Osteocyte (in vitro differentiated cells): ENCODE measurements around the gene AAGAB. TPM values are rescaled to one million over a fixed set of nuclear protein-coding genes. Genes with fewer than 3 reads are reported as not detected.
A peak's percentile ranks its signal among the peaks of the same experiment; 100 is the strongest.
"Not testable (repeated sequence)": the region's sequence is repeated elsewhere in the genome, so short reads cannot be mapped to it uniquely, and the experiment has no call there.

Experiments
- DNase-seq: peaks from one replicate; pipeline ENCODE4 v3.0.0; 2021; ENCODE audit warnings: mixed read lengths; ENCODE audit not compliant: unreplicated experiment; ENCODE audit errors: extremely low spot score
- H3K27ac Mint-ChIP-seq: one replicate; pipeline ENCODE4 v1.8.0; 2021; ENCODE audit warnings: mild to moderate bottlenecking, mixed read lengths; ENCODE audit not compliant: unreplicated experiment
- H3K27me3 Mint-ChIP-seq: one replicate; pipeline ENCODE4 v1.8.0; 2021; ENCODE audit warnings: mixed read lengths; ENCODE audit not compliant: unreplicated experiment
- H3K36me3 Mint-ChIP-seq: one replicate; pipeline ENCODE4 v1.8.0; 2021; ENCODE audit warnings: mixed read lengths; ENCODE audit not compliant: unreplicated experiment
- H3K4me1 Mint-ChIP-seq: one replicate; pipeline ENCODE4 v1.8.0; 2021; ENCODE audit warnings: mixed read lengths; ENCODE audit not compliant: unreplicated experiment
- H3K4me3 Mint-ChIP-seq: one replicate; pipeline ENCODE4 v1.8.0; 2021; ENCODE audit warnings: mild to moderate bottlenecking, moderate library complexity, mixed read lengths; ENCODE audit not compliant: unreplicated experiment
- H3K9me3 Mint-ChIP-seq: one replicate; pipeline ENCODE4 v1.8.0; 2021; ENCODE audit warnings: mixed read lengths; ENCODE audit not compliant: unreplicated experiment
- CTCF ChIP-seq: fragments of 200-600 bp; sonication (generic); IDR thresholded peaks from 2 replicates; pipeline ENCODE4 v1.5.0; 2021; ENCODE audit warnings: antibody characterized with exemption, mild to moderate bottlenecking, moderate library complexity
- total RNA-seq: library from RNA; stranded (reverse); gene quantifications from 2 replicates; pipeline ENCODE4 v1.2.1, GENCODE V29; 2021

The AAGAB gene
- total RNA-seq, 1 donor from 2014 or later, result 32.8 TPM

DNA sequence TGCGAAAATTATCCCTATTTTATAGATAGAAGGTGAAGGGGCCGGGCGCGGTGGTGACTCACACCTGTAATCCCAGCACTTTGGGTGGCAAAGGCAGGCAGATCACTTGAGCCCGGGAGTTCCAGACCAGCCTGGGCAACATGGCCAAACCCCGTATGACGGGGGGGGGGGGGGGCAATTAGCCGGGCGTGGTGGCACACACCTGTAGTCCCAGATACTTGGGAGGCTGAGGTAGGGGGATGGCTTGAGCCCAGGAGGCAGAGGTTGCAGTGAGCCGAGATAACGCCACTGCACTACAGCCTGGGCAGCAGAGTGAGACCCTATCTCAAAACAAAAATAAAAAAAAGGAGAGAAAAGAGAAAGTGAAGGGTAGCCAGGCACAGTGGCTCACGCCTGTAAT is 1.4 kb downstream of the AAGAB start:
- H3K4me1 Mint-ChIP-seq, result peaks cover 35% of the 10 kb centered on the region
- no peaks in the 10 kb centered on the region for H3K36me3 Mint-ChIP-seq
- DNase-seq, result no peak
- TF ChIP-seq CTCF, result no peak
- H3K27ac Mint-ChIP-seq, result no peak overlapping the region
- peak overlapping the region; percentile 96 for H3K4me3 Mint-ChIP-seq
- H3K9me3 Mint-ChIP-seq, result no peaks in the 10 kb centered on the region
- no peaks in the 10 kb centered on the region for H3K27me3 Mint-ChIP-seq

- Mint-ChIP-seq H3K36me3 (peaks cover 3% of the 10 kb centered on the region), H3K27me3 (no peaks in the 10 kb centered on the region), H3K4me1 (peaks cover 43% of the 10 kb centered on the region), H3K9me3 (peaks cover 4% of the 10 kb centered on the region), H3K4me3 (no peak overlapping the region), H3K27ac (no peak overlapping the region)
- no peak for TF ChIP-seq CTCF
- DNase-seq, result no peak
Measured at GRCh38 chr15:67251318-67251717, 3.1 kb downstream of the AAGAB start.

DNA sequence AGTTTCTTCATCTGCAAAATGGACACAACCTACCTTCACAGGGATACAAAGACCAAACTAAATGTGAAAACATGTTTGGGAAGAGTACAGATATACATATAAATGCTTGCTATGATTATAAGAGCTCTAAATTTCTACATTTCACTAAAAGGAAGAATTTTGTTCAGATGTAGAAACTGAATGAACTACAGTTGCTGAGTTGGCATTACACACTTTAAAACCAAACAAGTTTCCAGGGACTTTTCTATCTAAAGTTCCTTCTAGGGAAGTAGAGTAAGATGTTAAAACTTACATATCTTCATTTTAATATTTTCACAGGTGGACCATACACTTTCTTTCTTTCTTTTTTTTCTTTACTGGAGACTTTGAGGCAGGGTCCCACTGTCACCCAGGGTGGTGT is 4.6 kb downstream of the AAGAB start:
- H3K27ac Mint-ChIP-seq, result no peak overlapping the region
- H3K27me3 Mint-ChIP-seq, result no peaks in the 10 kb centered on the region
- no peak for DNase-seq
- H3K4me3 Mint-ChIP-seq, result no peak overlapping the region
- peaks cover 16% of the 10 kb centered on the region for H3K36me3 Mint-ChIP-seq
- H3K9me3 Mint-ChIP-seq, result peaks cover 14% of the 10 kb centered on the region
- no peak for TF ChIP-seq CTCF
- peaks cover 45% of the 10 kb centered on the region for H3K4me1 Mint-ChIP-seq

- peaks cover 44% of the 10 kb centered on the region for H3K4me1 Mint-ChIP-seq
- TF ChIP-seq CTCF, result no peak
- peaks cover 17% of the 10 kb centered on the region for H3K36me3 Mint-ChIP-seq
- no peaks in the 10 kb centered on the region for H3K27me3 Mint-ChIP-seq
- H3K4me3 Mint-ChIP-seq, result no peak overlapping the region
- DNase-seq, result no peak
- H3K9me3 Mint-ChIP-seq, result peaks cover 14% of the 10 kb centered on the region
- no peak overlapping the region for H3K27ac Mint-ChIP-seq
Measured at GRCh38 chr15:67248011-67248505, 6.4 kb downstream of the AAGAB start.

GRCh38 chr15:67246606-67247005 is 7.9 kb downstream of the AAGAB start:
- Mint-ChIP-seq H3K36me3 (peaks cover 17% of the 10 kb centered on the region), H3K4me1 (peaks cover 42% of the 10 kb centered on the region), H3K9me3 (peaks cover 14% of the 10 kb centered on the region)
- H3K4me3 Mint-ChIP-seq, H3K27me3 Mint-ChIP-seq, H3K27ac Mint-ChIP-seq, DNase-seq: not testable (repeated sequence)

GRCh38 chr15:67244971-67245478 is 9.4 kb downstream of the AAGAB start:
- Mint-ChIP-seq H3K36me3 (peaks cover 17% of the 10 kb centered on the region), H3K9me3 (peaks cover 14% of the 10 kb centered on the region), H3K27me3 (no peaks in the 10 kb centered on the region), H3K4me3 (no peak overlapping the region), H3K27ac (no peak overlapping the region), H3K4me1 (peaks cover 54% of the 10 kb centered on the region)
- DNase-seq, result no peak
- no peak for TF ChIP-seq CTCF
